Activated B cell treated with CpG ODN at 0.5 μM for 24 hours (primary cell): ENCODE data around the gene METRNL. TPM values are rescaled to one million over a fixed set of nuclear protein-coding genes. Genes with fewer than 3 reads are reported as not detected.

ENCODE experiments used
- ATAC-seq: fragments of 200-7000 bp; cut with Tn5 transposase; one replicate; pipeline ENCODE4 v1.10.0; 2021; ENCODE audit warnings: low read depth, mild to moderate bottlenecking, moderate library complexity
- CTCF ChIA-PET: fragments of 350-600 bp; sonication (Branson Sonifier 250); formaldehyde crosslinking; loops from one replicate; lab custom pipeline; 2021; ENCODE audit warnings: antibody characterized with exemption; lab: Charles Lee
- POLR2A ChIA-PET: fragments of 350-600 bp; sonication (Branson Sonifier 250); formaldehyde crosslinking; loops from one replicate; lab custom pipeline; 2021; ENCODE audit warnings: antibody characterized with exemption; lab: Charles Lee
- DNase-seq: peaks from one replicate; pipeline ENCODE4 v3.0.0; 2022
- H3K27ac Mint-ChIP-seq: one replicate; pipeline ENCODE4 v1.8.0; 2020; ENCODE audit warnings: mixed read lengths
- H3K27me3 Mint-ChIP-seq: one replicate; pipeline ENCODE4 v1.8.0; 2021; ENCODE audit warnings: mixed read lengths
- H3K36me3 Mint-ChIP-seq: one replicate; pipeline ENCODE4 v1.8.0; 2021; ENCODE audit warnings: low read depth, mixed read lengths
- H3K4me1 Mint-ChIP-seq: one replicate; pipeline ENCODE4 v1.8.0; 2021; ENCODE audit warnings: mixed read lengths
- H3K4me3 Mint-ChIP-seq: one replicate; pipeline ENCODE4 v1.8.0; 2020; ENCODE audit warnings: mild to moderate bottlenecking, mixed read lengths
- H3K9me3 Mint-ChIP-seq: one replicate; pipeline ENCODE4 v1.8.0; 2020; ENCODE audit warnings: mixed read lengths
- CTCF ChIP-seq: fragments of 200-600 bp; IDR thresholded peaks from one replicate; pipeline ENCODE4 v1.8.0; 2022; ENCODE audit warnings: antibody characterized with exemption, mild to moderate bottlenecking
- intact Hi-C: fragments of 100-400 bp; cut with micrococcal nuclease; formaldehyde crosslinking; loops from one replicate; pipeline ENCODE4 v1.15.1; 2024
- total RNA-seq: library from RNA; stranded (reverse); gene quantifications from 2 replicates; pipeline ENCODE4 v1.2.3, GENCODE V29; 2022

Gene METRNL
- total RNA-seq, 1 donor from 2014 or later, result 10.7 TPM

GRCh38 chr17:83142619-83143018, 63.2 kb downstream of the METRNL start:
- no peaks in the 10 kb centered on the region for H3K36me3 Mint-ChIP-seq
- H3K27ac Mint-ChIP-seq, result no peak overlapping the region
- ChIA-PET CTCF (no interaction called here), POLR2A (no interaction called here)
- peaks cover 4% of the 10 kb centered on the region for H3K9me3 Mint-ChIP-seq
- no peak overlapping the region for H3K4me3 Mint-ChIP-seq
- no peak for TF ChIP-seq CTCF
- peaks cover 10% of the 10 kb centered on the region for H3K27me3 Mint-ChIP-seq
- no peak for ATAC-seq
- intact Hi-C loops, result no loop called here
- DNase-seq, result no peak
- H3K4me1 Mint-ChIP-seq, result no peaks in the 10 kb centered on the region

DNA sequence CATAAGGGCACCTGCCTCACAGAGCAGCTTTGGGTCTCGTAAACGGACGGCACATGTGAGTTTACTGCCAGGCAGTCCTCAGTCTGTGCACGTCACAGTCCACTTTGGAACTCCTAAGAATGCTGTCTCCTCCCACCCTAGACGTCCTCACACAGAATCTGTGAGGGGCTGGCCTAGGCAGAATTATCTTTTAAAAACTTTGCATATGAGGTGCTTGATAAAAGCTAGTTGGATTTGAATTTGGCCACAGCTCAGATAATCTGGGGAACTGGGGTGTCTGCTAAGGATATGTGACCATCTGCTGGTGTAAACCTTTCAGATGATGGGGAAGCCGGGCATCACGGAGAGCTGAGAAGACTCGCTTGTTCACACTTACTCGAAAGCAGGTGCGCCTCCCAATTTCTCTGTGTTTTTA, 64.4 kb downstream of the METRNL start:
- Mint-ChIP-seq H3K36me3 (no peaks in the 10 kb centered on the region), H3K27ac (no peak overlapping the region), H3K4me1 (no peaks in the 10 kb centered on the region), H3K9me3 (peaks cover 4% of the 10 kb centered on the region), H3K27me3 (peaks cover 8% of the 10 kb centered on the region), H3K4me3 (no peak overlapping the region)
- ChIA-PET CTCF (no interaction called here), POLR2A (no interaction called here)
- DNase-seq (no peak), ATAC-seq (no peak)
- no peak for TF ChIP-seq CTCF
- intact Hi-C loops, result no loop called here

Other genes with a start within 250 kb of the METRNL start
- gene ZNF750, start 239.6 kb upstream of the METRNL start, total RNA-seq, result not detected in 2 replicates